A204.1 (cell line): ENCODE measurements around the gene CAPS.
"Not testable (repeated sequence)": the region's sequence is repeated elsewhere in the genome, so short reads cannot be mapped to it uniquely, and the experiment has no call there.

ENCODE experiments used
- FAIRE-seq: peaks from 2 replicates; lab custom pipeline; 2012; peaks lifted over from hg19 to GRCh38; lab: Jason Lieb, UNC

CAPS gene

DNA sequence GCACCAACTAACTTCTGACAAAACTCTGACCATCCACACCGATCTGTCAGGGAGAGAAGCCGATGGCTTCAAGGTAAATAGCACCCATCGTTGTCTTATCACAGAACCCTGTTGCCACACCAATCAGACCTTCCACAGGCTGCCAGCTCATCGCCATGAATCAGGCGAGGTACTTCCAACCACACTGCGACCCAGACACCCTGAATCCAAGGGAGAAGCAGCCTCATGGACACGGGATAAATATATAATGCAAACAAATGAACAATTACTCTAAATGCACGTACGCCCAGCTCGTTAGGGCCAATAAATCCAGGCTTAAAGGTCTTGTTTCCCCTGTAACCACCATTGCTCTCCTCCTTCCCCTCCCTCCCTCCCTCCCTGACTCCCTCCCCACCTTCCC lies 43.1 kb downstream of the CAPS start:
- FAIRE-seq, result no peak

DNA sequence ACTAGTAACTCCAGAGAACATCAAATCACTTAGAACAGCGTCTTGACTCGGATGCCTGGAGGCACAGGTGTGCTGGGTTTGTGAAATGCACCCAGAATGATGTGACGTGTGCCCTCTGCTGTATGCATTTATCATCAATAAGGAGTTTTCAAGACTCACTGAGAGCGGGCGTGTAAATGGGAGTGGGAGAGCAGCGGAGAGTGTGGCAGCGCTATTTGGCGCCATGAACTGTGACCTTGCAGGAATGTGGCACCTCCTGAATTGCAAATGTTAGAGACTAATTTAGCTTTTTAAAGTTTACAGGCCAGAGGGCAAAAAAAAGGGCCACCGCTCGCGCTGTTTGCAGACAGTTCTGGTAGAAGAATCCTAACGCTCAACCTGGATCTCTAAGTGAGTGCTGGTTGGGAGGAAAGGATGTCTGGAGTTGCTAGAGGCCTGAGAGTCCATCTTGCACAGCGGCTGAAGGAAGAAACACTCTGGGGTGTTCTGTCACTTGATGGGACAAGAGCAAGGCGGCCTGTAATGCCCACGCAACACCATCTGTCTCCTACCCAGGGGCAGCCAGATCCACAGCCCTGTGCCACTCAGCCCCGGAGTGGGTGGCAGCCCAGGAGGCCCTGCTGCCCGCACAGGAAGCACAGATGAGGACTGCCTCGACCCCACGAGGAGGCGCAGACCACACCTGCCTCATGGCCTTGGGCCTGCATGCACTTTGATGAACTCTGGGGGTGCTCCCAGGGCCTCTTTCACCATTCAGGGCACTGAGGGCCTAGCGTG lies 44.2 kb downstream of the CAPS start:
- no peak for FAIRE-seq

DNA sequence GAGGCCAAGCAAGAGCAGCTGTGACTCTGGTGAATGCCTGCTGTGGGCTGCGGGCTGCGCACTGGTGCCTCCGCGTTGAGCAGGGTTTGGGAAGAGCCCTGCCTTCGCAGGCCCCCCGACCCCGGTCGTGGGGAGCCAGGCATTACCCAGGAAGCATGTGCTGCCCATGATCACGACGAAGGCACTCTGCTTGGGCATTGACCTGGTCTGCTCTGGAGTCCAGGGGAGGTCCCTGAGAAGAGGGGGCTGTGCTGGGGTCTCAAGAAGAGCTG lies 44.7 kb downstream of the CAPS start:
- no peak for FAIRE-seq

DNA sequence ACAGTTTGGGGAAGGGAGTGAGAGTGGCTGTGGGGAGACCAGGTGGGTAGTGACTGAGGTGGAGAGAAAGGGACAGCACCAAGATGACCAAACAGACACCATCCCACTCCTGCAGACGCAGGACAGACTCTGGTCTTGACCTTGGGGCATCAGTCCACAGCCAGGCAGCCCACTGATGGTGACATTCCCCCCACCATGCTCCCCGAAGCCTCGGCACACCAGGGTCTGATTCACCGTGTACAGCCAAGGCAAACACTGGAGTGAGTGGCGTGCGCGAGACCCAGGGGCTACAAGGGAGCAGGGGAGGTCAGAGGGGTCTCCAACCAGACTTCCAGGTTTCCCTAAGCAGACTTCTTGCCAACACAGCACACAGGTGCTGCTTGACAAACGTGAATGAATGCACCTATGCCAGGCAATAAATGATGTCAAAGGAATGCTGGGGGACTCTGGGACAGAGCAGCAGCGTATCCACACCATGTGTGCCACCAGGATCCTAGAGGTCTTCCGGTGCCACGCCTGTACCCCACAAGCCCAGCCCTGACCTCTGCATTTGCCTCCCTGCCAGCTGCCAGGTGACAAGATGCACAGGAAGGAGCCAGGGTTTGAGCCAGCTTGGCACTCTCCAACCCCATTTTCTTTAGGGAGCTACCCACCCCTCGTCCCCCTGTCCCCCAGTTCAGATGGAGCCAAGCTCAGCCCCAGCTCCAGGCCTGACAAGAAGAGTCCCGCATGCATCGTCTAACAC lies 45.4 kb downstream of the CAPS start:
- FAIRE-seq, result no peak

DNA sequence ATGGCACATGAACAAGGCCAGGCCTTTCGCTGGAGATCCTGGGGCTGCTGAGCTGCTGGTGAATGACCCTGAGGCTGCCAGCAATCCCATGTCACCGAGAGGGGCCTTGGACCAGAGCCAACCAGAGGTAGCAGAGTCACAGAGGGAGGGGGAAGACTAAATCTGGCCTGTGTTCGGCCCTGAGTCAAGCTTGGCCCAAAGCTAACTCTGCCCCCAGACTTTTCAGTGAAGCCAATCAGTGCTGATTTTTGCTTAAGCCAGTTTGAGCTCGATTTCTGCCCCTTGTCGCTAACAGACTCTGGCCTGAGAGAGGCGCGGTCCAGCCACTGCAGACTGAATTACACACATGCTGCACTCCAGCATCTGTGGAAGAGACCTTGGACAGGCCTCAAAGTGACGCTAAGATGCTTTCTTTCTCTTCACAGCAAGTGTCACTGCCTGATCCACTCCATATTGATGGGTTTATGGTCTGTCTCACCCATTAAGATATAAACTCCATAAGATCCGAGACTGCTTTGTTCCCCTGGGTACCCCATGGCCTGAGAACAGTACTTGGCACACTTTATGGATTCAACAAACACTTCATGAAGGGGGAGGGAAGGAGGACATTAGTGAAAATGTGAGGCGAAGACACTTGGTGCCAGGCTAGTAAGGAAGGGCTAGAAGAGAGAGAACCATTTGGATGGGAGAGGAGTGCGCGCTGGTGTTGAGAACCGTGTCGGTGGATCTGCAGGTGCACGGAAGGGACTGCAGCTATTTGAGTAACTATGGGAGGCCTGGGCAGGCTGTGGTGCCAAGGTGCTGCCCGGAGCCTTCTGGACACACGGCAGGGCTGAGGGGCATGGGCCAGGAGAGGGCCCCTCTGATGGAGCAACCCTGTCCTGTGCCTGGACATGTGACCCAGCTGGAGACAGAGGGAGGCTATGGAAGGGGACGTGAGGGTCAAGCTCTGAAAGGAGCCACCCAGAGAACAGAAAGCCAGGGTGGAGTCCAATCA lies 46.2 kb downstream of the CAPS start:
- FAIRE-seq, result no peak

DNA sequence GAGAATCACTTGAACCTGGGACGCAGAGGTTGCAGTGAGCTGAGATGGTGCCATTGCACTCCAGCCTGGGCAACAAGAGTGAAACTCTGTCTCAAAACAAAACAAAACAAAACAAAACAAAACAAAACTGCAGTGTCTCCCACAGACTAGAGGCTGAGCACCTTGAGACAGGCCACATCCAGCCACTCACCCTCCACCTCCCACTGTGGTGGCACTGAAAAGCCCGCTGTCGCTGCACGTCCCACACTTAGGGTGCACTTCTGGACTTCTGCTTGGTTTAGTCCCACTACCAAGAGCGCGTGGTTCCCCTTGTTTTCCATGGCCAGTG lies 47.6 kb downstream of the CAPS start:
- FAIRE-seq, result not testable (repeated sequence)

DNA sequence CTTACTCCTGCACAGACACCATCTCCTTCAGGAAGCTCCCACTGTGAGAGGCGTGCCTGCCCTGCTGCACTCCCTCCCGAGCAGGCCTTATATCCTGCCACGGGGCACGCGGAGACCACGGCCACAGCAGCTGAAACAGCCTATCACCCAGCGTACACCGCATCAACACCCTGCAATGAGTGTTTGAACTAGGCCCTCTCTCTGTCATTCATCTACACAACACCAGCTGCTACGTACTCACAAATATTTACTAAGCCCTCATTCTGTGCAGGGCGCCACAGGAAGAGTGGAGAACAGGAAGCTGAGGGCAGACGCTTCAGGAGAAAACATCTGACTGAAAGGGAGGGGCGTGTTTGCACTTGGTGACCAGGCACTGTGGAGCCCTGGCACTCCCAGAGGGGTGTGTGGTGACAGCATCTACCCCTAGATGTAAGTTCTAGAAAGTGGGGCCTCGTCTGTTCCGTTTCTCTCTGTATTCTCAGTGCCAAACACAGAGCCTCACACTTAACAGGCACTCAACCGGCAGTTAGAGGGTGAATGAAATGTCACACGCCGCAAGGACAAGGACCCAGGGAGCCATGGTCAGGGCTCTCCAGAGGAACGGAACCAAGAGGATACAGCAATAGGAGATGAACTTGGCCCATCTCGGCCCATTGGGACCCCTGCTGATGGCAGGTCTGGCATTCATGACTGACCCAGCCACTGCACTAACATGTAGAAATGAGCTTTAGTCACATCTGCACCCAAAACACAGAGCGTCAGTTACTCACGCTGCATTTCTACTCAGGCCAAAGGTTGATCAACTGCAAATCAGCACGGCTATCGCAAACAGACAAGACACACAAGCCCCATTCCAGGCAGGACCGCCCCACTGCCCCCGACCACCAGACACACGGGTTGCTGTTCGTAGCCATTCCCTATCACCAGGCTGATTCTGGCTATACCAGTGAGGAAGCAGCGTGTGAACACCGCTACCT lies 48.2 kb downstream of the CAPS start:
- no peak for FAIRE-seq

DNA sequence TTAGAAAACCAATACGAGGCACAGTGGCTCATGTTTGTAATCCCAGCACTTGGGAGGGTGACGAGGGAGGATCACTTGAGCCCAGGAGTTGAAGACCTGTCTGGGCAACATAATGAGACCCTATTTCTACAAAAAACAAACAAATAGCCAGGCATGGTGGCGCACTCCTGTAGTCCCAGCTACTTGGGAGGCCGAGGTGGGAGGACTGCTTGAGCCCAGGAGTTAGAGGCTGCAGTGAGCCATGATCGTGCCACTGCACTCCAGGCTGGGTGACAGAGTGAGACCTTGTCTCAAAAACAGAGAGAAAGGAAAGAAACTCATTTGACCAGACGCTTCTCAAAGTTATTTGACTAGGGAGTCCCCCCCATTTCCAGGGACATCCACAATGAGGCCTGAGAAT lies 49.2 kb downstream of the CAPS start:
- FAIRE-seq, result not testable (repeated sequence)

DNA sequence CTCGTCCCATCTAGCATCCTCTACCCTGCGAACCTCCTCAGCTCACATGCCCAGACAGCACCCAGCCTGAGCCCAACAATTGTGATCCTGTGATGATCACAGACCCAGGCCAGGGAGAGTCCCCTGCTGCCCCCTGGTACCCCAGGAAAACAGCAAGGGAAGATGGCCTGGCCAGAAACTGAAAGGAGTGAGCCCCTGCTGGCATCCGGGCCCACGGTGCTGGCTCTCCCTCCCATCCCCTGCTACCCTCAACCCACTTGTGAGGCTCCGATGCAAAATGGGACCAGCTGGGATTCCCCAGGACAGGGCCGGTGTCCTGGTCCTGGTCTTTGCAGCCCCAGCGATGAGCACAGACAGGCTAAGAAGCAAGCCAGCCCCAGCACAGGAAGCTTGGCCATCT lies 49.8 kb downstream of the CAPS start:
- no peak for FAIRE-seq

DNA sequence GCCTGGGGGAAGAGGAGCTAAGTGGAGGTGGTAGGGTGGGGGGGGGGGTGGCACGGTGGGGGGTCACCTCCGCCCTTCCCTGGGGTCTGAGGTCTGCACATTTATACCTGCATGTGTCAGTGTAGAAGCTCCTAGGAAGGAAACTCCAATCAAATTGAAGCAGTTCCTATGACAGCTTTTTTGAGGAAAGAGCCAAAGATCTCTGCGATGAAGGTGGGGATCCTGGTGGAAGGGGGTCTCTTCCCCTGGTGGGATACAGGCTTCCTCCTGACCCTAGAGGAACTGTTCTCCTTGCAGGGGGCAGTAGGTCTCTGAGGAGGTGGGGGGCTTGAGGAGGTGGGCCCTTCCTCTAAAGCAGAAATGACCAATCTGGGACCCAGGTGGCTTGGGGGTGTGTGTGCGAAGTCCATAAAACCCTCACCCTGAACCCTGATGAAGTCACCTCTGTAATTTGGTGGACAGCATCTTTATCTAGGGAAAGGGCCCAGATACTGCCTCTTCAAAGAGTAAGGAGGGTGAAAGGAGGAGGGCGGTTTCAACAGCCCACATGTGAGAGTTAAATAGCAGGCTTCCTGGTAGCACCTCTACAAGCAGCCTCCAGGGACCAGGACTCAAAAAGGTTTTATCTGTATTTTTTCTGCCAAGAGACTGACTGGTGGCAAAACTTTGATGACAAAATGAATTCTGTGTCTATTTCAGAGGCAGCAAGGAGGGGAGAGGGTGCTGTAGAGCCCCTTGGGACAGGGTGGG lies 50.9 kb downstream of the CAPS start:
- FAIRE-seq, result no peak
